Astrocyte of the cerebellum (primary cell): ENCODE data around the gene HK3.

Experiments used
- DNase-seq: peaks from one replicate; pipeline ENCODE4 v3.0.0-alpha.2; 2011; ENCODE audit warnings: low read depth
- H3K4me3 ChIP-seq: 2 replicates; pipeline ENCODE4 v1.5.1; 2011; ENCODE audit warnings: mild to moderate bottlenecking, low read depth, low read length, moderate library complexity
- in situ Hi-C: cut with HindIII; loops from 2 replicates; pipeline ENCODE4 v1.10.0; 2017; ENCODE audit warnings: low sequenced_read_pairs
- TF ChIP-seq, protein P1 (sequence below): IDR thresholded peaks from 2 replicates; pipeline ENCODE4 v1.5.1; 2012; ENCODE audit warnings: low read length, low read depth, moderate library complexity, mild to moderate bottlenecking; ENCODE audit errors: missing control alignments

Gene HK3

DNA sequence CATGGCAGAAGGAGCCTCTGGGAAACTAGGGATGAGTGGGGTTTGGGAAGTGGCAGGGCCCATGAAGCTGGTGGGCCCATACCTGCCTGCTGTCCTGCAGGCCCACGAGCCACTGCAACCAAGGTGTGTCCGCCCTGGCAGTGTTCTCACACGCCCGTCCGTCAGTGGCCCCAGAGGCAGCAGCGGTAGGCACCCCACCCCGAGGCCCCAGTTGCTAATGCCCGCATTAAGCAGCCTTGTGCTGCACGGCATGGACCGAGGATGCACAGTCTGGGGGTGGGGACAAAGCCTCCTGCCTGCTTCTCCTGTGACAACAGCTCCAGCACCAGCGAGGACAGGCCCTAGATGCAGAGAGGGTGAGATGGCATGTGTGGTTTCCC lies 41.3 kb downstream of the HK3 start:
- no peak overlapping the region for H3K4me3 ChIP-seq
- in situ Hi-C loops: no loop called here
- DNase-seq: no peak
- TF ChIP-seq, protein P1, sequence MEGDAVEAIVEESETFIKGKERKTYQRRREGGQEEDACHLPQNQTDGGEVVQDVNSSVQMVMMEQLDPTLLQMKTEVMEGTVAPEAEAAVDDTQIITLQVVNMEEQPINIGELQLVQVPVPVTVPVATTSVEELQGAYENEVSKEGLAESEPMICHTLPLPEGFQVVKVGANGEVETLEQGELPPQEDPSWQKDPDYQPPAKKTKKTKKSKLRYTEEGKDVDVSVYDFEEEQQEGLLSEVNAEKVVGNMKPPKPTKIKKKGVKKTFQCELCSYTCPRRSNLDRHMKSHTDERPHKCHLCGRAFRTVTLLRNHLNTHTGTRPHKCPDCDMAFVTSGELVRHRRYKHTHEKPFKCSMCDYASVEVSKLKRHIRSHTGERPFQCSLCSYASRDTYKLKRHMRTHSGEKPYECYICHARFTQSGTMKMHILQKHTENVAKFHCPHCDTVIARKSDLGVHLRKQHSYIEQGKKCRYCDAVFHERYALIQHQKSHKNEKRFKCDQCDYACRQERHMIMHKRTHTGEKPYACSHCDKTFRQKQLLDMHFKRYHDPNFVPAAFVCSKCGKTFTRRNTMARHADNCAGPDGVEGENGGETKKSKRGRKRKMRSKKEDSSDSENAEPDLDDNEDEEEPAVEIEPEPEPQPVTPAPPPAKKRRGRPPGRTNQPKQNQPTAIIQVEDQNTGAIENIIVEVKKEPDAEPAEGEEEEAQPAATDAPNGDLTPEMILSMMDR: no peak

DNA sequence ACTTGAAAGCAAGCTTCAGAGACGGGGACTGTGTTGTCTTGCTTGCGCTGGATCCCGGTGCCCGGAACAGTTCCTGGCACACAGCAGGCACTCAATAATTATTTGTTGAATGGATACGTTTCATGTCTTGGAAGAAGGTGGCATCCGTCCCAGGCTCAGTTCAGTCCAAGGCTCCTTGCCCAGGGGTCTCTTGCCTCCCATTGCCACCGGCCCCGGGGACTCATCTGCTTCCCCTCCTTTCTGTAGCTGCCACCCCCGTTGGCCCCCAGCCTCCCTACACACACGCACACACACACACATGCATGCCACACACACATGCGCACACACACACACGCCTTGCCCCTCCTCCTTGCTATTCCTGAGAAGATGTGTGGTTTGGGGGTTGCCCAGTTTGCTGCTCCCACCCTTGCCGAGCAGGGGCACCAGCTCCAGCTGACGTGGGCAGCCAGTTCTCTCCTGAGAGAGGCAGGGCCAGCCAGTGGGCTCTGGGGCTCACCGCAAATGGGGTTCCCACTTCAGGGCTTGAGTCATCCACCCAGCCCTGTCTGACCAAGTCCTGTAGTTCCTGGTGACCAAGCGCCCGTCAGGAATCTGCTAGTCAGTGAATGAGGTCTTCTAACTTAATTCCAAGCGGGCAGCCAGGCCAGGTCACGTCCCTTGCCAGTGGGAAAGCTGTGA lies 41.8 kb downstream of the HK3 start:
- TF ChIP-seq, protein P1: no peak
- no peak for DNase-seq
- in situ Hi-C loops: no loop called here
- no peak overlapping the region for H3K4me3 ChIP-seq

DNA sequence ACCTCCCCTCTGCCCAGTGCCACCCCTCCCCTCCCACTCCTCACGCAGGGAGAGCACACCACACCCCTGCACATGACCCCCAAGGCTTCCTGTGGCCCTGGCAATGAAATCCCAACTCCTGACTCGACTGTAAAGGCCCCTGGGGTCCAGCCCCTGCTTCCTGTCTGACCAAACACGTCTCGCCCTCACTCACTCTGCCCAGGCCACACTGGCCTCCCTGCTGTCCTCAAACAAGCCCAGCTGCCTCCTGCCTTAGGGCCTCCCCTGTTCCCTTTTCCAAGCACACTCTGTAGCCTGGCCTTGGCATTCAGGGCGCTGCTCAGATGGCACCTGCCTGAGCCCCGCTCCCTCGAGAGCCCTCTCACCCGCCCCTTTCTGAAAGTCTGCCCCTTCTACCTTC lies 42.4 kb downstream of the HK3 start:
- no peak overlapping the region for H3K4me3 ChIP-seq
- no peak for DNase-seq
- in situ Hi-C loops: no loop called here
- TF ChIP-seq, protein P1: no peak

DNA sequence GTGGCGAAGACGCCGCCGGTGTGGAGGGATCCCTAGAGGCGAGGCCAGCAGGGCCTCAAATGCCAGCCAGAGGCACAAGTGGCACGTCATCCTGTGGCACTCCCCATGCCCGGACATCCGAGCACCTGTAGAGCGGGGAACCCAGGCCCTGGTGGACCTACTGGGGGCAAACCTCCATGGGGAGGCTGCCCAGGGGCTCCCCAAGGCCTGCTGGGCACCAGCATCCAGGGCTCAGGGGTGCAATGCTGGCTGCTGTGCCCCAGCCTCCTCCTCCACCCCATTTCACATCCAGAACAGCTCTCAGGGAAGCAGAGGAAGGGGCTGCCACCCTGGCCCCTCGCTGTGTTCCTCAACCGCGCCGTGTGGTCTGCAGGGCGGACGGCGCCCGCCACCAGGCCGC lies 43.5 kb downstream of the HK3 start:
- TF ChIP-seq, protein P1: no peak
- in situ Hi-C loops: no loop called here
- H3K4me3 ChIP-seq: no peak overlapping the region
- DNase-seq: no peak

DNA sequence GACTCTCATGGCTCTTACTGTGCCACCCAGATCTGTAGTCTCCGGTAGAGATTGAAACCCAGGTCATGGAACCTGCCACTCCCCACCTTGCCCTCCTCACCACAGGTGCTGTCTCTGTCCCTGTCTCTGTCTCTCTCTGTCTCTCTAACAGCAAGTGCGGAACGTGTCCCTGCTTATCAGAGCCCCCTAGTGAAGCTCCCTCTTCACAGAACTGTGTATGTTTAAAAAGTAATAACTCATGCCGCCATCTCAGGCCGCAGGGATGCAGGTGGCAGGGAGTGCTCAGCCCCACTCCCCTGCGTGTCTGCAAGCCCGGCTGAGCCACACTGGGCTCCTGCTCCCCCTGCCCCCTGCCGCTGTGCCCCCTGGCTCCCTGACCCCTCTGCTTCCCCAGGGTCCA lies 45.0 kb downstream of the HK3 start:
- H3K4me3 ChIP-seq: no peak overlapping the region
- in situ Hi-C loops: no loop called here
- TF ChIP-seq, protein P1: no peak
- DNase-seq: no peak

DNA sequence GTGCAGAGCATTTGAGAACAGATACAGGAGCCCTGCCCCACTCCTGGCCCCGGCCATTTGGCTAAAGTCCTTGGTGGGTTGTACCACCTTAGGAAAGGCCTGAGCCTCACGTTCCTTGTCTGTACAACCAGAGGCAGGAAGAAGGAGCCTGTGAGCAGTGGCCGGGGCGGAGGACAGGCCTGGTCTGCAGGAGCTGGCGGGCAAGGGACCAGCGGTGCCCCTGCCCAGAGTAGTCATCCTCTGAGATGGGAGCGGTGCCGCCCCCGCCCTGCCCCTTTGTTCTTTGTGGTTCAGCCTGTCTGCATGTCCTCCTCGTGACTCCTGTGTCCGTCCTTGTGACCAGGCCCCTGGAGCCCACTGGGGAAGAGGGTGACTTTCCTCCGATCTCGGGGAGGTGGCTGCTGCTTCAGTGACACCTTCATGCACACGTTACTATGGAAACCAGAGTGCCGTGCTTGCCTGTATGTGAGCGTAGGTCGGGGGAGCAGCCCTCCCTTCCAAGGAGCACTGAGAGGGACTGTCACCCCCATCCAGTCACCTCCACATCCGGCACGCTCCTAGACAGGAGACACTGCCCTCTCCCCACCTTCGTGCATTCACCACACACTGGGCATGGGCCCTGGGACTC lies 45.9 kb downstream of the HK3 start:
- DNase-seq: no peak
- TF ChIP-seq, protein P1: no peak
- in situ Hi-C loops: no loop called here
- H3K4me3 ChIP-seq: no peak overlapping the region
